Right atrium auricular region (tissue), 2 donors: Measurements from ENCODE around the gene KIAA1549. TPM values are rescaled to one million over a fixed set of nuclear protein-coding genes. Genes with fewer than 3 reads are reported as not detected.

Experiments
- DNase-seq: peaks from one replicate; pipeline ENCODE4 v3.0.0-alpha.2; 2019; ENCODE audit warnings: low spot score
- H3K27ac ChIP-seq, 2 donors: fragments of 200-600 bp; sonication (generic); 1 replicate in 1 of 2; 2 replicates in 1 of 2; pipeline ENCODE4 v1.5.1; 2016 to 2019
- H3K27me3 ChIP-seq, 2 donors: fragments of 200-600 bp; sonication (generic); one replicate each; pipeline versions ENCODE4 v1.5.1 to v1.6.0; 2017 to 2019
- H3K36me3 ChIP-seq: fragments of 200-600 bp; sonication (generic); one replicate; pipeline ENCODE4 v1.5.1; 2016
- H3K4me1 ChIP-seq, 2 donors: fragments of 200-600 bp; sonication (generic); one replicate each; pipeline versions ENCODE4 v1.5.1 to v1.6.0; 2017 to 2019
- H3K4me3 ChIP-seq, 2 donors: fragments of 200-600 bp; sonication (generic); 1 replicate in 1 of 2; 2 replicates in 1 of 2; pipeline ENCODE4 v1.5.1; 2017 to 2019; ENCODE audit warnings: mild to moderate bottlenecking in 1 of 2, moderate library complexity in 1 of 2
- H3K9me3 ChIP-seq, 2 donors: fragments of 200-600 bp; sonication (generic); one replicate each; pipeline ENCODE4 v1.5.1; 2019
- total RNA-seq, 2 donors: library from RNA; depleted of rRNA; stranded (reverse); fragments of >200 nt; gene quantifications; one replicate each; pipeline ENCODE4 v1.1.0, GENCODE V29; 2016
- TF ChIP-seq, protein P1 (sequence below), 2 donors: fragments of 200-600 bp; sonication (generic); IDR thresholded peaks; one replicate each; pipeline ENCODE4 v1.5.1; 2019; ENCODE audit warnings: antibody characterized with exemption in 2 of 2

KIAA1549 gene
- total RNA-seq, 2 donors from 2014 or later, result 0.85 to 1.4 TPM

DNA sequence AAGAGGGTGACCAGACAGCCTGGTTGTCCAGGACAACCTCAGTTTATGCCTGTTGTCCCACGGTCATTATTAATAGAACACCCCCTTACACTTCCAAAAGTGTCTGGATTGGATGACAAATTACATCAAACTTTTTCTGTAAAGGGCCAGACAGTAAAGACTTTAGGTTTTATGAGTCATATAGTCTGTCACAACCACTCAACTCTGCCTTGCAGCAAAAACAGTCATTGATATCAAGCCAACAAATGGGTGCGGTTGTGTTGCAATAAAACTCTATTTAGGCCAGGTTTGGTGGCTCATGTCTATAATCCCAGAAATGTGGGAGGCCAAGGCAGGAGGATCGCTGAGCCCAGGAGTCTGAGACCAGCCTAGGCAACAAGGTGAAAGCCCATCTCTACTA, 116.5 kb downstream of the KIAA1549 start:
- DNase-seq, result no peak
- no peak overlapping the region for H3K4me3 ChIP-seq
- no peaks in the 10 kb centered on the region for H3K36me3 ChIP-seq
- no peak overlapping the region for H3K27ac ChIP-seq
- no peaks in the 10 kb centered on the region for H3K27me3 ChIP-seq
- no peaks in the 10 kb centered on the region for H3K9me3 ChIP-seq
- TF ChIP-seq, protein P1, sequence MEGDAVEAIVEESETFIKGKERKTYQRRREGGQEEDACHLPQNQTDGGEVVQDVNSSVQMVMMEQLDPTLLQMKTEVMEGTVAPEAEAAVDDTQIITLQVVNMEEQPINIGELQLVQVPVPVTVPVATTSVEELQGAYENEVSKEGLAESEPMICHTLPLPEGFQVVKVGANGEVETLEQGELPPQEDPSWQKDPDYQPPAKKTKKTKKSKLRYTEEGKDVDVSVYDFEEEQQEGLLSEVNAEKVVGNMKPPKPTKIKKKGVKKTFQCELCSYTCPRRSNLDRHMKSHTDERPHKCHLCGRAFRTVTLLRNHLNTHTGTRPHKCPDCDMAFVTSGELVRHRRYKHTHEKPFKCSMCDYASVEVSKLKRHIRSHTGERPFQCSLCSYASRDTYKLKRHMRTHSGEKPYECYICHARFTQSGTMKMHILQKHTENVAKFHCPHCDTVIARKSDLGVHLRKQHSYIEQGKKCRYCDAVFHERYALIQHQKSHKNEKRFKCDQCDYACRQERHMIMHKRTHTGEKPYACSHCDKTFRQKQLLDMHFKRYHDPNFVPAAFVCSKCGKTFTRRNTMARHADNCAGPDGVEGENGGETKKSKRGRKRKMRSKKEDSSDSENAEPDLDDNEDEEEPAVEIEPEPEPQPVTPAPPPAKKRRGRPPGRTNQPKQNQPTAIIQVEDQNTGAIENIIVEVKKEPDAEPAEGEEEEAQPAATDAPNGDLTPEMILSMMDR (IDR thresholded peaks at IDR 0.05), result no peak
- H3K4me1 ChIP-seq, result no peaks in the 10 kb centered on the region

DNA sequence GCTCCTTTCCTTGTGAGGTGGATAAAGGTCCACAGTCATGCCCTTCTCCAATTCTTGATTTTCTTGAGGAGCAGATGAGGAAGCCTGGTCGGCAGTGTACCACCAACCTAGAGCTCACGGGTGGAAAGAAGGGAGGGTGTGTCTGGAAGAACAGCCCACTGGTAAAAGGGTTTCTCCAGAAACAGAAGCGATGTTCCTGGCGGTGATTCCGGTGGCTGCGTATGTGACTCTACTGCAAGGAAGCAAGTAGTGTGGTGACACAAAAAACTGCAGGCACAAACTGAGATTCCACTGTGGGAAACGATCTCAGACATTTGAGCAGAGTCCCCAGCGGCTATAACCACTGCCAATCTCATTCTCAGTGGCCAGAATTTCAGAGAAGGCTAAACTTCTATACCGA, 117.3 kb downstream of the KIAA1549 start:
- no peaks in the 10 kb centered on the region for H3K9me3 ChIP-seq
- H3K27ac ChIP-seq, result no peak overlapping the region
- H3K27me3 ChIP-seq, result no peaks in the 10 kb centered on the region
- TF ChIP-seq, protein P1 (IDR thresholded peaks at IDR 0.05), result no peak
- H3K4me1 ChIP-seq, result no peaks in the 10 kb centered on the region
- DNase-seq, result no peak
- H3K36me3 ChIP-seq, result no peaks in the 10 kb centered on the region
- no peak overlapping the region for H3K4me3 ChIP-seq

DNA sequence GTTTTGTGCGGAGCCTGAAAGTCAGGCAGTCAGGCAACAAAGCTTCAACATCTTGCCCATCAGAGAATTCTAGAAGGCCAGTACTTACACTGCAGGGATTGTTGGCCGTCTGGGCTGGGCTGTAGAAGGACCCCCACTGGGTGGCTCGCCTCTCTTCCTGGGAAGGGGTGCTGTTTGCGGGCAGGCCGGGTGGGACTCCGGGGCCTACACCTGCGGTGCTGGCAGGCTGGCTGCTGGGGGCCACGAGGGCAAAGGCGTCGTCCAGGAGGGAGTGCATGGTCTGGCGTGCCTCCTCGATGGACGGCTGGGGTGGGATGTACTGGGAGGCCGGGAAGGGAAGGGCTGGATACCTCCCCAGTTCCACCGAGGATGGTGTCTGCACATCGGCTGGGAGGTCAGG, 120.1 kb downstream of the KIAA1549 start:
- DNase-seq, result no peak
- TF ChIP-seq, protein P1 (IDR thresholded peaks at IDR 0.05), result no peak

DNA sequence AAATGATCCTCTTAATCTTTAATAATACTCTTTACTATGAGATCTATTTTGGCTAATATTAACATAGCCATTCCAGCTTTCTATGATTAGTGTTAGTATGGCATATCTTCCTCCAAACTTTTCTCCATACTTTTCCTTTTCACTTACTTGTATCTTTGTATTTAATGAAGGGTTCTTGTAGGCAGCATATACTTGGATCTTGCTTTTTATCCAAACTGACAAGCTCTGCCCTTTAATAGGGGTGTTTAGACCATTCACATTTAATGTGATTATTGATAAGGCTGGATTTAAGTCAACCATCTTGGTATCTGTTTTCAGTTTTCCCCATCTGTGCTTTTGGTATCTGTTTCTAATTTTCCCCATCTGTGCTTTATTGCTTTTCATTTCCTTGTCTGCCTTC, 123.5 kb downstream of the KIAA1549 start:
- H3K27me3 ChIP-seq, result no peaks in the 10 kb centered on the region
- H3K4me3 ChIP-seq, result no peak overlapping the region
- H3K9me3 ChIP-seq, result peaks cover 0 to 8% of the 10 kb centered on the region in 2 donors
- DNase-seq, result no peak
- H3K27ac ChIP-seq, result no peak overlapping the region
- TF ChIP-seq, protein P1 (IDR thresholded peaks at IDR 0.05), result no peak
- no peaks in the 10 kb centered on the region for H3K4me1 ChIP-seq
- H3K36me3 ChIP-seq, result no peaks in the 10 kb centered on the region

More for the DNA sequence above, 120.1 kb downstream of the KIAA1549 start:
- H3K36me3 ChIP-seq, result no peaks in the 10 kb centered on the region
- no peaks in the 10 kb centered on the region for H3K27me3 ChIP-seq
- no peak overlapping the region for H3K4me3 ChIP-seq
- no peaks in the 10 kb centered on the region for H3K4me1 ChIP-seq
- H3K9me3 ChIP-seq, result peaks cover 0 to 8% of the 10 kb centered on the region in 2 donors
- no peak overlapping the region for H3K27ac ChIP-seq

DNA sequence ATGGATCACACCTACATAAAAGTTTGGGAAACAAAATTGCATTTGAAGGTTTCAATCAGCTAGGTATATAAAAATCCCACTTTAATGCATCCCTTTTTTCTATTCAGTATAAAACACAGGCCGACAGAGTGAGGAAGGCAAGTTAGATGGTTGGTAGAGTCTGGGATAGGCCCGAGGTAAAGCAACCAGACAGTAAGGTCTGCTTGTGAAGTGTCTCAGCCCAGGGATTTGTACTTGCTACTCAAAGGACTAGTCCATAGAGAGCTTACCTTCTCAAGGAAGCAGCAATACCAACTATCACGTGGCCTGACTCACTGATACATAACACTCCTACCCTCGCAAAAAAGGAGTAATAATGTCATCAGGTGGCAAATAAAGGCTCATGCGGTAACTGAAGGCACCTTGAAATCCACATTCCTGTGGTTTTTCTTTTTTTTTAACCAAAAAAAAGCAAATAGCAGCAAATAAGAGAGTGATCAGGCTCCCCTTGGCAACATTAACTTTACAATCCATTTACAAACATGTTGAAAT, 127.0 kb downstream of the KIAA1549 start:
- Histone ChIP-seq H3K27me3 (no peaks in the 10 kb centered on the region), H3K4me1 (no peaks in the 10 kb centered on the region), H3K36me3 (no peaks in the 10 kb centered on the region), H3K27ac (no peak overlapping the region), H3K9me3 (peaks cover 3 to 8% of the 10 kb centered on the region in 2 donors), H3K4me3 (no peak overlapping the region)
- TF ChIP-seq, protein P1 (IDR thresholded peaks at IDR 0.05), result no peak
- DNase-seq, result no peak

DNA sequence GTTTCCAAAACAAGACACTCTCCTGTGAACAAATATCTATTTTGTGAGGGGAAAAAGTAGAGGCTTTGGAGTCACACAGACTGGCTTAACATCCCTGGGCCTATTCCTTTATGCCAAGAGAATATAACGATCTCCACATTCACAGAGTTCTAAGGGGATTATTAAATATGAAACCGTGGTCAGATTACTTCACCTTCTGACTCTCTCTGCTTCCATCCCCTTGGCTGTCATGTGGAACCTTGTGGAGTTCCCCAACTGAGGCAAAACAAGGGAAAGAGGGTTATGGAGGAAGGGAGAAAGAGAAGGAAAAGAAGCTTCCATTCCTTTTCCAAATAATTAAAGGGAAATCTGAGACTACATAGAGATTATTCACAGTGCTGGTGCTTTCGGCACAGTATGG, 127.7 kb downstream of the KIAA1549 start:
- H3K27me3 ChIP-seq, result no peaks in the 10 kb centered on the region
- no peaks in the 10 kb centered on the region for H3K36me3 ChIP-seq
- no peak for DNase-seq
- no peak overlapping the region for H3K4me3 ChIP-seq
- H3K9me3 ChIP-seq, result peaks cover 3 to 8% of the 10 kb centered on the region in 2 donors
- H3K27ac ChIP-seq, result no peak overlapping the region
- TF ChIP-seq, protein P1 (IDR thresholded peaks at IDR 0.05), result no peak
- H3K4me1 ChIP-seq, result no peaks in the 10 kb centered on the region
